ENCODE results near the gene GDA.

DNA sequence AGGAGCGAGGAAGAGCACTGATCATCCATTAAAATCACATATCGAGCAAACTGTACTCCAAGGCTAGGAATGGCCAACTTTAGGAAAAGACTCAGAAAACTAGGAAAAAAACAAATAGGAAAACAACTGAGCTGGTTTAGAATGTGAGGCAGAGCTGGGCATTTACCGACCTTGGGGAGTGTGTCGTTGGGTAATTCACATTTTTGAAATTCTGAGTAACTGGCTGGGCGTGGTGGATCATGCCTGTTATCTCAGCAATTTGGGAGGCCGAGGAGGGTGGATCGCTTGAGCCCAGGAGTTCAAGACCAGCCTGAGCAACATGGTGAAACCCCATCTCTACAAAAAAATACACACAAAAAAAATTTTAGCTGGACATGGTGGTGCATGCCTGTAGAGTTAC, 145.7 kb downstream of the GDA start:
- TF ChIP-seq, protein P1, sequence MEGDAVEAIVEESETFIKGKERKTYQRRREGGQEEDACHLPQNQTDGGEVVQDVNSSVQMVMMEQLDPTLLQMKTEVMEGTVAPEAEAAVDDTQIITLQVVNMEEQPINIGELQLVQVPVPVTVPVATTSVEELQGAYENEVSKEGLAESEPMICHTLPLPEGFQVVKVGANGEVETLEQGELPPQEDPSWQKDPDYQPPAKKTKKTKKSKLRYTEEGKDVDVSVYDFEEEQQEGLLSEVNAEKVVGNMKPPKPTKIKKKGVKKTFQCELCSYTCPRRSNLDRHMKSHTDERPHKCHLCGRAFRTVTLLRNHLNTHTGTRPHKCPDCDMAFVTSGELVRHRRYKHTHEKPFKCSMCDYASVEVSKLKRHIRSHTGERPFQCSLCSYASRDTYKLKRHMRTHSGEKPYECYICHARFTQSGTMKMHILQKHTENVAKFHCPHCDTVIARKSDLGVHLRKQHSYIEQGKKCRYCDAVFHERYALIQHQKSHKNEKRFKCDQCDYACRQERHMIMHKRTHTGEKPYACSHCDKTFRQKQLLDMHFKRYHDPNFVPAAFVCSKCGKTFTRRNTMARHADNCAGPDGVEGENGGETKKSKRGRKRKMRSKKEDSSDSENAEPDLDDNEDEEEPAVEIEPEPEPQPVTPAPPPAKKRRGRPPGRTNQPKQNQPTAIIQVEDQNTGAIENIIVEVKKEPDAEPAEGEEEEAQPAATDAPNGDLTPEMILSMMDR (IDR thresholded peaks at IDR 0.05), result no peak
- no peak for TF ChIP-seq POLR2A (IDR thresholded peaks at IDR 0.05)

Measured in lower leg skin (tissue), 3 donors.